ENCODE data around the gene TBC1D22A. TPM values are rescaled to one million over a fixed set of nuclear protein-coding genes. Genes with fewer than 3 reads are reported as not detected.
"Not testable (repeated sequence)": the region's sequence is repeated elsewhere in the genome, so short reads cannot be mapped to it uniquely, and the experiment has no call there.

TBC1D22A gene
- total RNA-seq, result 10 to 100 TPM; 37.4 TPM

DNA sequence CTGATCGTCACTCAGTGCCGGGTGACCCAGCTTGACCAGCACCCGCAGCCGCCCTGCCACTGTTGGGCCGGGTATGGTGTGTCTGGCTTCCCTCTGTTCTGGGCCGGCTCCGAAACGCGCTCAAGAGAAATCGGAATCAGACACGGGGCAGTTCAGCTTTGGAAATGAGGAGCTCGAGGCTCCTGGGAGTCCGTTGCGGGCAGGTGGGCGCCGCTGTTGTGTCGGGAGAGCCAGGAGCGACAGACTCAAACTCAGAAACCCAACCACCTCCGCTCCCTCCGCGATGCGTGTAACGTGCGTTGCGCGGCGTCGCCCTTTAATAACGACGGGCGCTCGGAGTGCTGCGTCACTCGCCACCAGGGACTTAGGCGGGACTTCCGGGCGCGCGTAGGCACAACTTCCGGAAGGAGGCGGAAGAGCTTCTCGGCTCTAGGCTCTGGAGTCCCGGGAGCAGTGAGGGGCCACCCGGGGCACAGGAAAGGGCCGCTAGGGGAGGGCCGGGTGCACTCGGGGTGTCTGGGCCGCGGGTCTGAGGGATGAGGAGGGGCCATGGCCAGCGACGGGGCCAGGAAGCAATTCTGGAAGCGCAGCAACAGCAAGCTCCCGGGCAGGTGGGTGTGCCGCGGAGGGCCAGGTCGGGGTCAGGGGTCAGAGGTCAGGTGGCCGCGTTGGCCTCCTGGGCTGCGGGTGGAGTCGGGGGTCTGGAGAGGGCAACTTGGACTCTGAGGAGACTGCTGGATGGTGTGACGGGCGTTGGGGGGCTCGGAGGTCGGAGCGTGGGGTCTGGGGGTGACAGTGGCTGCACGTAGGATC is at the start of gene TBC1D22A:
TBC1D22A (plus strand) TSS at position 413 of the 813 bp plus-strand sequence; CDS start at position 550, 137 bp downstream.
- CTCF ChIA-PET, result interaction anchor here (0.8 to 1.5 kb wide), 8 partner anchors 12 to 199 kb away, joined by 3 to 8 read pairs (median 4); no protein-coding TSS in a partner anchor
- POLR2A ChIA-PET, result interaction anchor here (0.7 to 2.3 kb wide), 13 partner anchors 11 to 148 kb away, joined by 3 to 17 read pairs (median 4); partner anchors contain the start of gene CERK

GRCh38 chr22:46714550-46714949 is 47.9 kb upstream of the TBC1D22A start:
- CTCF ChIA-PET, result no interaction called here
- POLR2A ChIA-PET, result no interaction called here

GRCh38 chr22:46719921-46720320 is 42.5 kb upstream of the TBC1D22A start:
- CTCF ChIA-PET, result no interaction called here
- POLR2A ChIA-PET, result no interaction called here

DNA sequence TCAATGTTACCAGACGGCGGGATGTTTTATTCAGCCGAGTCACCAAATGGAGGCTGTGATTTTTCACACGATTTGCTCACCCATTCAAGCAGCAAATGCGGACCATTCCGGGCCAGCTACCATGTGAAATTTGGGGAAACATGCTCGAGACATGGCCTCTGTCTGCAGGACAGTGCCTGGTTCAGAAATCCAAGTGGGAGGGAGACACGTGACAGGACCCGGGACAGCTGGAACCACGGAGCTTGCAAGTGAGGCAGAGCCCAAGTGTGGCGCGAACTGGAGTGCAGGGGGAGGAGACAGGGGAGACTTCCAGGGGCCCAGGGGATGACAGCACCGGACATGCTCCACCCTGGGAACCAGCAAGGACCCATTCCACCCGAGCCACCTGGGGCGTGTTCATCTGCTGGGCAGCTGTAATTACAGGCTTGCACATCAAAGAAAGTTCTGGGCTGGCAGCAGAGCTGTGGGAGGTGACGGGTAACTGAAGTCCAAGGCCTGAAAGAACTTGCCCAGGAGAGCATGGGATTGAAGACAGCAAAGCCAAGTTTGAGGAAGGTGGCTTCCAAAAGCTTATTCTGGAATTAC is 40.9 kb upstream of the TBC1D22A start:
- ChIA-PET CTCF (no interaction called here), POLR2A (interaction anchor here (0.5 kb wide), 1 partner anchor 96 kb away, joined by 3 read pairs; no protein-coding TSS in a partner anchor)

GRCh38 chr22:46723882-46724281 is 38.6 kb upstream of the TBC1D22A start:
- ChIA-PET CTCF (no interaction called here), POLR2A (no interaction called here)

DNA sequence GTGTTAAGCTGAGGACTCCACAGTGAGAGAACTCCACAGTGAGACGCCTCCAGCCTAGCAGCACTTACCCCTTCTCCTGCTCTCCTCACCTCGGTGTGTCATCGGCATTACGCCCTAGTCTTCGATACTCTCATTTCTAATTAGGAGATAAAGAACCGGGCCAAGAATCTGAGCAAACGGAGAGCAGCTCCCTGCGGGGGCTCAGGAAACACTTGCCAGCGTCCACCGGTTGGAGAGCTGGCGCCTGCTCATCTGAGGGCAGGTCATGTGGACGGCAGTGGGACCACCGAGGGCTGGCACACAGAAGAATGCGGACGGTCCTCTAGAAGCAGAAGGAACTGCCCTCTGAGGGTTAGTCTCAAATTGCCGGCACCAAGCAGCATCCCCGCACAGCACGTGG is 37.4 kb upstream of the TBC1D22A start:
- ChIA-PET POLR2A (no interaction called here), CTCF (no interaction called here)

DNA sequence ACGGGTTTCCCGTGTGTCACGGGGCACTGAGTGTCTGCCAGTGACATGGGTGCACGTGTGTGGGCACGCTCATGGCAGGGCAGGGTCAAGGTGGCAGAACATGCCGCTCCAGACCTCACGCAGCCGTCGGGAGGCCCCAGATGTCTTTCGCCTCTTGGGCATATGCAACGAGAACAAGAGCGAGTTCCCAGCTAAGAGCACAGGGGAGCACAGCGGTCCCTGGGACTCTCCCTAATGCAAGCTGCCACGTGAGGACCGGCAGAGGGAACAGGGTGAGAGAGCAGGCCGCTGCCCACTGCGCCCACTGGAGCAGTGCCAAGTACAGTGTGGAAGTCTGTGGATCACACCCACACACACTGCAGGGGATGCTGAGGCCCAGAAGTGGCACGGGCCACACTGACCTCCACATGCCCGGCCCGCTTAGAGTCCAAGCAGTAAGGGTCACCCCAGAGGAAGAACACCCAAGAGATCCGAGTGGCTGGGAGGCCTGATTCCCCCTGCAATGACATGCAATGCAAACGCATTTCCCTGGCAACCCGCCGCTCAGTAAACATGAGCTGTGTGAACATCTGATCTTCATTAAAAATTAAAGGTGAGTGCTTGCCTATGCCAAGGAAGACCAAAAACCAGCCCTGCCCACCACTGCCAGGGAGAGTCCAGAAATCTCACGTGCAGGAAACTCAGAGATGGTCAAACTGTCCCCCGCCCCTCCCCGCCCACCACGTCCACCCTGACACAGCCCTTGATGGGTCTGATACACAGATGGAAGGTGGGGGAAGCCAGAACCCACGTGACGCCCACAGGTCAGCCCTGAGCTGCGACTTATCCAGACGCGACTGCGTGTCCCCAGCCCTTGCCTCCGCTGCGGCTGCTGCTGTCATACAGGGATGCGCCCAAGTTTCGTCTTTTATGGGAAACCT is 36.1 kb upstream of the TBC1D22A start:
- ChIA-PET CTCF (no interaction called here), POLR2A (interaction anchor here (0.6 kb wide), 1 partner anchor 115 kb away, joined by 5 read pairs; no protein-coding TSS in a partner anchor)

DNA sequence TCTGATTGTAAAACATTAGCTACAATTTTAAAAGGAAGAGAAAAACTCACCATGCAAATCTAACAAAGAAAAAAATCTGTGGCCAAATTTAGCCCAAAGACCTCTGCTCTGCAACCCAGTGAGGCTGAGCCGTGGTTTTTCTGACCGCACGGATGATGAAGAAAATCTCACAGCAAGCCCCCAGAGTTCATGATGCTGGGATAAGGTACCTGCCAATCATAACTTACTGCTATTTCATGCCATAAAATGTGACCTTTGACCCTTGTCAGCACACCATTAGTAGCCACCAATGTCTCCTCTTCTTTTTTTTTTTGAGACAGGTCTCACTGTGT is 35.5 kb upstream of the TBC1D22A start:
- ChIA-PET CTCF (no interaction called here), POLR2A (no interaction called here)

GRCh38 chr22:46727813-46728364 is 34.6 kb upstream of the TBC1D22A start:
- CTCF ChIA-PET, result no interaction called here
- POLR2A ChIA-PET, result no interaction called here

GRCh38 chr22:46728470-46728869 is 34.0 kb upstream of the TBC1D22A start:
- ChIA-PET CTCF (no interaction called here), POLR2A (no interaction called here)

DNA sequence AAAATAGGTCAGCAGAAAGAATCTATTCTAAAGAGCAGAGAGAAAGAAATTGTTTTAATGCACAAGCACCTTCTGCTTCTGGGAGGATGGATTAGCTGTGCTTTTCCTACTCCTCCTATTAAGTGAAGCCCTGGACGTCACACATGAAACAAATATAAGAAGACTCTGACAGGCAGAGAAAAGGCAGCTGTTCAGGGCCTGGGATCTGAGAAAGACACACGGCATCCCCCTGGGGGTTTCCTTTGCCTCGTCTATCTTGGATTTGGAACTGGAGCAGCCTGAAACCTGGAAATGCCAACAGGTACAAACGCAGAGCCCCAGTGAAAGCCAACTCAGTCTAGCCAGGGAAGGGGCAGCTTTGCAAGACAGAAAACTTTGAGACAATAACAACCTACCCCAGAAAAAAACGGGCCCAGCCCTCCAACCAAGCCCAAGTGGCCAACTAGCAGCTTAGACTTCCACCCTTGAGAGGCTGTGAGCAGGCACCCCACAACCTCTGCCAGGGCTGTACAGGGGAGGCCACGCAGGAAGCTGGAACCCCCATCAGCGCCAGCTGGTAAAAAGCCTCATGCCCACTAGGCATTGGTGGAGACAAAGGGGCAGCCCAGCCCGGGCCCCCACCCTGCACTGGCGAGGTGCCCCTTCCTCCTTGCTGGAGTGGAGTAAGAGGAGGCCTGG is 31.7 kb upstream of the TBC1D22A start:
- CTCF ChIA-PET, result interaction anchor here (0.6 to 0.8 kb wide), 2 partner anchors 8 to 72 kb away, joined by 3 read pairs; no protein-coding TSS in a partner anchor

DNA sequence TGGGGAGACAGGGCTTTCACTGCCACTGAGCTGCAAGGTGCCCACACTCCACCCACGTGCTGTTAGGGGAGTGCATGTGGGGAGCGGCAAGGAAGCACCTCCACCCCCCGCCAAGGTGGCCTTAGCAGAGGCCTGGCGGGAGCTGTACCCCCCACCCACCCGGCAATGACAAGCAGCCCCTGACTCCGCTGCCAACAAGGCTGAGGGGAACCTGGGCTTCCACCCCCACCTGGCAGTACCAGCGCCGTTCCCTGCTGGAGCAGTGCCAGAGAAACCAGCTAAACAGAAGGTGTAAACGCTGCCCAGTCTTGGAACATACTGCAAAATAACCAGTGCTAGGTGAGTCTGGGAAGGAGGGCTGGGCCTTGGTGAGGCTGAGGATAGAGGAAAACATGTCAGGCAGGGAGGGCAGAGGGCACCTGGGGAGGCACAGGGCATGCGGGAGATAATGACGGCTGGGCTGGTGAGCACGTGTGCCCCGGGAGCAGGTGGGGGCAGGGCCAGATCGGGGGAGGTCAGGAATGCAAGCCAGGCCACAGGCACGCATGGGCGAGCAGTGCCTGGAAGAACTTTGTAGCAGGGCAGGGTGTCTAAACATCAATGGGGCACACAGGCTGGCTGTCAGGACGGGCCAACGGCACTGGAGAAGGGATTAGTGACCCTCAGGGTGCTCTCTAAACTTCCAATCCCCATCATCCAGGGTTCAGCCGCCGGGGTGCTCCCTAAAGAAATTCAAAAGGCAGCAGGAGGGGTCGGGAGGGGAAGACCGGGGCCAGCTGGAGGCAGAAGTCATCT is 31.0 kb upstream of the TBC1D22A start:
- POLR2A ChIA-PET, result interaction anchor here (0.5 kb wide), 2 partner anchors 60 to 107 kb away, joined by 3 to 4 read pairs; no protein-coding TSS in a partner anchor
- CTCF ChIA-PET, result interaction anchor here (0.8 kb wide), 1 partner anchor 71 kb away, joined by 3 read pairs; no protein-coding TSS in a partner anchor

More for the DNA sequence above, 31.7 kb upstream of the TBC1D22A start:
- POLR2A ChIA-PET, result interaction anchor here (0.5 kb wide), 2 partner anchors 61 to 106 kb away, joined by 3 to 4 read pairs; no protein-coding TSS in a partner anchor

DNA sequence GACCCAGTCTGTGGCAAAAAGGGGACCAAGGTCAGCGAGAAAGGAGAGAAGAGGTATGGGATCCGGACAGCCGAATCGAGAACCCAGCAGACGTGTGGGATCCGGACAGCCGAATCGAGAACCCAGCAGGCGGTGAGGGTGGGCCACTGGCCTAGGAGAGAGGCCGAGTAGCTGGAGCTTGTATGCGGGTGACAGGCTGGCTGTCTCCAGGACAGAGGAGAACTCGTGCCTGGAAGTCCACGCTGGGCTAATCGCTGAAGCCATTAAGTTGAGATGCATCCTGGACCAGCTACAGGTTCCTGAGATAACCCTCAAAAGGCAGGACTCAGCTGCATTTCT is 30.4 kb upstream of the TBC1D22A start:
- ChIA-PET CTCF (no interaction called here), POLR2A (no interaction called here)

GRCh38 chr22:46732513-46732912 is 29.9 kb upstream of the TBC1D22A start:
- ChIA-PET CTCF (interaction anchor here (0.7 kb wide), 1 partner anchor 23 kb away, joined by 4 read pairs; no protein-coding TSS in a partner anchor), POLR2A (no interaction called here)

DNA sequence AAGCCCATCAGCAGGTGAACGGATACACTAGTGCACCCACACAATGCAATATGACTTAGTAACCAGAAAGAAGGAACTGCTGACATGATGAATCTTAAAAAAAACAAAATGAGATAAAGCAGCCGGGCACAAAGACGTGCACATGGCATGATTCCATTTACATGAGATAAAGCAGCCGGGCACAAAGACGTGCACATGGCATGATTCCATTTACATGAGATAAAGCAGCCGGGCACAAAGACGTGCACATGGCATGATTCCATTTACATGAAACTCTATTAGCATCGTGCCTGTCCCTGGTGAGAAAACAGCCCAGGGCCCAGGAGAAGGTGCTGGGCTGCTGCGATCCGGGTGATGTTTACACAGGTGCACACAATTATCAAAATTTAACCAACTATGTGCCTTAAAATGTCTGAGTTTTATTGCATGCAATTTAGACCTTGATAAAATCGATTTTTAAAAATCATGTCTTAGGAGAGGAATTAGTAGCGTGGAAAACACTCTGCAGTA is 28.2 kb upstream of the TBC1D22A start:
- CTCF ChIA-PET, result not testable (repeated sequence)

DNA sequence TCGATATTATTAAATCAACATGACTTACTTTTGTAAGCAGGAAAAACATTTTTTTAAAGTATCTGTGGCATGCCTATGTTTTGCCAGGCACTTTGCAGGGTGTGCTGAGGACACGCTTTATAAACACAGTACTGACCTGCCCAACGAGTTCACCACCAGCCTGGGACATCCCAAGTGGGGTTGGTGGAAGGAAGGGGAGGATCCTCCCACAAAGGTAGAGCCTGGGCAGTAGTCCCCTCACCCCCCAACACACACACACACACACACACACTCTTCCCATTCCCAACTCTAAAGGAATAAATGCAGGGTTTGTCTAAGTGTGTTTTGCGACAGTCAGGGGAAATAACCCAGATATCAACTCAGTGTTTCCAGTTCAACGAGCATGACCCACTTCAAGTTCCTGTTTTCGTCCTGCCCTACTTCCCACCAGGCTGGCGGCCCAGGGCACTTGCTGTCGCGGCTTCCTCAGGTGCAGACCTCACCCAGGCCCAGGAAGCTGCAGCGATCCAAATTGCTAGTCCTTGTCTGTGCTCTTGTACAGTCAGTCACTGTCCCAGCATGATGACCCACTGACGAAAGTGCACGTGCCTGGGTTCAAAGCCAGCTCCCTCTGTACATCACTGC is 27.5 kb upstream of the TBC1D22A start:
- ChIA-PET CTCF (no interaction called here), POLR2A (interaction anchor here (0.7 to 0.9 kb wide), 2 partner anchors 28 to 79 kb away, joined by 3 to 4 read pairs; partner anchors contain the start of gene TBC1D22A)

More for the DNA sequence above, 28.2 kb upstream of the TBC1D22A start:
- POLR2A ChIA-PET, result not testable (repeated sequence)

All from activated CD8-positive, alpha-beta memory T cell treated with anti-CD3 and anti-CD28 coated beads for 36 hours (primary cell).